Activated T-cell treated with anti-CD3 and anti-CD28 coated beads for 1 hour (primary cell): ENCODE data around the gene EGFL6.
"Not testable (repeated sequence)": the region's sequence is repeated elsewhere in the genome, so short reads cannot be mapped to it uniquely, and the experiment has no call there.

Source experiments
- DNase-seq: peaks from one replicate; pipeline ENCODE4 v3.0.0-alpha.2; 2020; ENCODE audit warnings: low read depth

The EGFL6 gene

GRCh38 chrX:13597874-13598273 is 28.5 kb downstream of the EGFL6 start:
- DNase-seq, result no peak

GRCh38 chrX:13598877-13599276 is 29.5 kb downstream of the EGFL6 start:
- DNase-seq, result no peak

GRCh38 chrX:13599491-13599890 is 30.1 kb downstream of the EGFL6 start:
- no peak for DNase-seq

GRCh38 chrX:13605611-13606010 is 36.2 kb downstream of the EGFL6 start:
- DNase-seq, result no peak

- no peak for DNase-seq
Observed at GRCh38 chrX:13607331-13607995, 38.1 kb downstream of the EGFL6 start.

- DNase-seq, result no peak
Observed at GRCh38 chrX:13607996-13608365, 38.6 kb downstream of the EGFL6 start.

DNA sequence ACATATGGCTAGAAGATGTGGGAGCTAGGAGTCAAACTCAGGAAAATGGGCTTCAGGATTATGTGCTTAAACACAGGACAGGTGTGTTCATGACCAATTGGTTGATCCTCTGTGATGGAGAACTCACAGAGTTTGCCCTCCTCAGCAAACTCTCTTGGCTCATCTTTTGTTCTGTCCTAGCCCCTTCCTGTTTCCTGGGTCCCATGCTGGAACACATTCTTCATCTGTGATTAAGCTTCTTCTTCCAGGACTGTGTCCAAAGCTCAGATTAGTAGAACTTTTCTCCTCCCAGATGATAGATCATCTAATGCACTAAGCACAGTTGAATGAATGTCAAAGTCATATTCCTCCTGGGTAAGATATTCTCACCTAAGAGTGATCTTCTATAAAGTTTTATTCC is 44.8 kb downstream of the EGFL6 start:
- DNase-seq, result no peak

DNA sequence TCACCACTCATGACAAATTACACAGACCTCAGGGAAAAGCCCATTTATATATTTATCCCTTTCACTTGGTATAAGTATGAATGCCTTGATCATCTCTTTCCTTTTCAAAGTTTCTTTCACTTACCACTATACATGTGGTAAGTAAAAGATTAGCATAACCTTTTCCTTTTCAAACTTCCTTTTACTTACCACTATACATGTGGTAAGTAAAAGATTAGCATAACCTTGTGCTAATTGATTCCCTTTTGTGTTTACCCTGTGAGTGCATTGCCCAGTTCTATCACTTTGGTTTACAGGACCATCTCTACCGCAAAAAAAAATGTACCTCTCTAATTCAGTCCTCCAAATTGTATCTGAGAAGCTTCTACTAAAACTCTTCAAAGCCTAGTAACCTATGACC is 50.8 kb downstream of the EGFL6 start:
- no peak for DNase-seq

DNA sequence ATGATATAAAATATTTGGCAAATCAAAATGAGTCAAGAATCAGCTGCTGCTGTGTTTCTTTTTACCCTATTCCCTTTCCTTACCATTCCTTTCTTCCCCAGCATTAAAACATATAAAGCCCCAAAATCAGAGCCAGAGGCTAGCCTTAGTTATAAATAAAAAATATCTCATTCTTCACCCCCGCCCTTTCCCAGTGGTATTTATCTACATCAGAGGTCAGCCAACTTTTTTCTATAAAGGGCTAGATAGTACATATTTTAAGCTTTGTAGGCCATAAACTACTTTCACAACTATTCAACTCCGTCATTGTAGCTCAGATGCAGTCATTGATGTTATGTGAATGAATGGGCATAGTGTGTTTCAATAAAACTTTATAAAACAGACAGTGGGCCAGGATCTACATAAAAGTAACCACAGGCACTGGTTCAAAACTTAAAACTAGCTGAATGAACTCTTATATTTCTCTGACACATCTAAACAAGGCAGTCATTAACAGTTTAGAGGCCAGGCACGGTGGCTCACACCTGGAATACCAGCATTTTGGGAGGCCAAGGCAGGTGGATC is 53.1 kb downstream of the EGFL6 start:
- no peak for DNase-seq

GRCh38 chrX:13627306-13627705 is 57.9 kb downstream of the EGFL6 start:
- no peak for DNase-seq

DNA sequence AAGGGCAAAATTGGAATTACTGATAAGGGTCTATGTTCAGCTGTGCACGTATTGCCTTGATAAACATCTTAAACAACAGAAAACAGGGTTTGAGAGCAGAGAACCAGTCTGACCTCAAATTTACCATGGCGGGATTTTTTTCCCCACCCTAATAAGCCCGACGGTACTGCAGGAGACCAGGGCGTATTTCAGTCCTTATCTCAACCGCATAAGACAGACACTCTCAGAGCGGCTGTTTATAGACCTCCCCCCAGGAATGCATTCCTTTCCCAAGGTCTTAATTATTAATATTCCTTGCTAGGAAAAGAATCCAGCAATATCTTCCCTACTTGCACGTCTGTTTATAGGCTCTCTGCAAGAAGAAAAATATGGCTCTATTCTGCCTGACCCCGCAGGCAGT is 67.8 kb downstream of the EGFL6 start:
- not testable (repeated sequence) for DNase-seq

DNA sequence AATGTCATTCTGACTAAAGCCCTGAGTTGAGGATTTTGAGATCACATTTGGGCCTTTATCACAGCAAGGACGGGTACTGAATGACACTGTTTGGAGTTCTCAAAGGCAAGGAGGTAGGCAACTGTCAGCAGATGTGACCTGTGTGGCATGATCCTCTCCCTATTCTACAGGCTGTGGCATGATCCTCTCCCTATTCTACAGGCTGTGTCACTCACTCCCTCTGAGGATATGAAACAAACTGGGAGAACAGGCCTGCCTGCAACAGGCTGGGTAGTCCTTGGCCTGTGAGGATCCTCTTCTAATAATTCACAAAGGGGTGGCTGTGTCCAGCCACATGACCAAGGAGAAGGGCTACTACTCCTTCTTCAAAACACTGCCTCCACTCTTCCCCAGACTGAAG is 68.6 kb downstream of the EGFL6 start:
- DNase-seq, result no peak

DNA sequence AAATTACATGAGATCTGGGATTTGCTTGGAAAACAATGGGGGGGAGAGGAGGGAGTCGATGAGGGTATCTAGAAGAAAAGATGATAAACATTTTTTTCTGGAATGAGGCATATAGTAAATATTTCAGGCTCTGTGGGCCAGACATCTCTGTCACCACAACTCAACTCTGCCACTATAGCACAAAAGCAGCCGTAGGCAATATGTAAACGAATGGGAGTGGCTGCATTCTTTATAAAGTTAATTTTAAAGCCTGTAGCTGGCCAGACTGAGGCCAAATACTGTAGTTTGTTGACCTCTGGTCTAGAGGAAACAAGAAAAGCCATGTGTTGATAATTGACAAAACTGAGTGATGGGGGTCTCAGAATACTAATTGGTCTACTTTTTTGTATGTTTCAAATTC is 69.4 kb downstream of the EGFL6 start:
- DNase-seq, result no peak

DNA sequence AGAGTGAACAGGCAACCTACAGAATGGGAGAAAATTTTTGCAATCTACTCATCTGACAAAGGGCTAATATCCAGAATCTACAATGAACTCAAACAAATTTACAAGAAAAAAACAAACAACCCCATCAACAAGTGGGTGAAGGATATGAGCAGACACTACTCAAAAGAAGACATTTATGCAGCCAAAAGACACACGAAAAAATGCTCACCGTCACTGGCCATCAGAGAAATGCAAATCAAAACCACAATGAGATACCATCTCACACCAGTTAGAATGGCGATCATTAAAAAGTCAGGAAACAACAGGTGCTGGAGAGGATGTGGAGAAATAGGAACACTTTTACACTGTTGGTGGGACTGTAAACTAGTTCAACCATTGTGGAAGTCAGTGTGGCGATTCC is 72.3 kb downstream of the EGFL6 start:
- not testable (repeated sequence) for DNase-seq

GRCh38 chrX:13645464-13646153 is 76.2 kb downstream of the EGFL6 start:
- DNase-seq, result no peak

DNA sequence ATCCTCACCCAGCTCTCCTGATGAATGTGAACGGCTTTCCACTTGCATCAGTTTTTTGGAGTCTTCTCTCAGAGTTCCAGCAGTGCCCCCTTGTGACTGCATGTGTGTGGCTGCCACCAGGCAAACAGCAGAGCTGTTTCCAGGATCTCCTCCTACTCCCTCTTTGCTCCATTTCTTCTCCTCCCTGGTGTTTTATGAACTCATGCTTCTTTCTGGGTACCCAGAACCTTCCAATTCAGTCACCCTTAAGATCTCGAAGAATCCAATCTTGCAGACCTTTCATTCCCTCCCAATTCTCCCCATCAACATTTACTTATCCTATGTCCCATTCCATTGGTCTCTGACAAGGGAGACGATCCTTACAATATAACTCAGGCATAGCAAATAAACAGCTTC is 76.8 kb downstream of the EGFL6 start:
- peak; percentile 7 for DNase-seq

DNA sequence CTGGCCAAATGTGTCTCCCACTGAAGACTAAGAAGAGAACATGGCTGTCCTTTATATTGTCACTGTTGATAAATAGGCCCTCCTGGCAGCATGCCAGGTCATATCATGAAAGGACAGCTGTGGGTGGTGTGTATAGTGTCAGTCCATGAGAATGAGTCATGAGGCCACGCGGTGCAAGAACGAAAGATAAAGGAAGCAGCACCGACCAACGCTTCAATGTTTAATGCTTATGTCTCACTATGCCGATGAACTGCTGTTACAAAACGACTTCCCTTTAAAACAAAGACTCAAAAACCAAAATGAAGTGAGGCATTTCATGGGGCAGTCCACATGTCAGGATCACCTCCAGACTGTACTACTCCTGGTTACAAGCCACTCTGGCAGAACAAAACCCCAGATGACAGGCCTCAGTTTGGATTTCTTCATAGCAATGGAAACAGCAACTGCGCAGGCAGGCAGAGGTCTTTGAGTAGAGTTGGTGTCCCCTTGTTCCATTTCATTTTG is 78.4 kb downstream of the EGFL6 start:
- DNase-seq, result peak; percentile 40

DNA sequence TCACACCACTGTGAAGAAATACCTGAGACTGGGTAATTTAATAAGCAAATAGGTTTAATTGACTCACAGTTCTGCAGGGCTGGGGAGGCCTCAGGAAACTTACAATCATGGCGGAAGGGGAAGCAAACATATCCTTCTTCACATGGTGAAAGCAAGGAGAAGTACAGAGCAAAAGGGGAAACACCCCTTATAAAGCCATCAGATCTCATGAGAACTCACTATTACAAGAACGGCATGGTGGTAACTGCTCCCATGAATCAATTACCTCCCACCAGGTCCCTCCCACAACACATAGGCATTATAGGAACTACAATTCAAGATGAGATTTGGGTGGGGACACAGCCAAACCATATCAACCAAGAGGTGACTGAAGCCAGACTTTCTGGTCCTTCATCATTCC is 78.9 kb downstream of the EGFL6 start:
- DNase-seq, result not testable (repeated sequence)

DNA sequence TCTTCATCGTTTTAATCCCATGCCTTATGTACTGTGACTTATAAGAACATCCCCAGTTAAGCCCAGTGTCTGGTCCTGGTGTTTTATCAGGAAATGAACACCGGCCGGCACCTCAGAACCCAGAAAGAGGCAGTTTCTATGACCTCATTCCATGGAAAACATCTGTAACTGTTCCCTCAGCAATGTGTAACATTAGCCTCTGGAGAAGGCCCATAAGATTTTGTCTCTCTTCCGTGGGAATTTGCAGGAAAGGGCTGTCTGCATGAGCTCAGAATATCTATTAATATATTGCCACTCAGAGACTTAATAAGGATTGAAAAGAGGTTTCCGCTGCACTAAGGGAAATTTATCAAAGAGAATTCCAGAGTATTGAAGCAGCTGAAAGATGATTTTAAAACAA is 80.4 kb downstream of the EGFL6 start:
- DNase-seq, result no peak

DNA sequence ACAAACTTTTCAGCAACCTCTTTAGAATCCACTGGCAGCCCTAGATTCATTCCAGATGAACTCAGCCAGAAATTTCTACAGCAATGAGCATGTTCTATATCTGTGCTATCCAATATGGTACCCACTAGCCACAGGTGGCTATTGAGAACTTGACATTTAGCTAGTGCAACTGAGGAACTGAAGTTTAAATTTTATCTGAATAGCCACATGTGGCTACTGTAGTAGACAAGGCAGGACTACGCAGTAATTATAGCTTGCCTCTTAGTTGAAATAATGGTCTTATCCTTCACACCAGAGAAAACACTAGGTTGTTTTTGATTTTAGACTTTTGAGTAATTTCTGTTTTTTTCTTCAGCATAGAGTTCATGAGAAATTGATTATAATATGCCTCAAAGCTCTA is 80.9 kb downstream of the EGFL6 start:
- no peak for DNase-seq

DNA sequence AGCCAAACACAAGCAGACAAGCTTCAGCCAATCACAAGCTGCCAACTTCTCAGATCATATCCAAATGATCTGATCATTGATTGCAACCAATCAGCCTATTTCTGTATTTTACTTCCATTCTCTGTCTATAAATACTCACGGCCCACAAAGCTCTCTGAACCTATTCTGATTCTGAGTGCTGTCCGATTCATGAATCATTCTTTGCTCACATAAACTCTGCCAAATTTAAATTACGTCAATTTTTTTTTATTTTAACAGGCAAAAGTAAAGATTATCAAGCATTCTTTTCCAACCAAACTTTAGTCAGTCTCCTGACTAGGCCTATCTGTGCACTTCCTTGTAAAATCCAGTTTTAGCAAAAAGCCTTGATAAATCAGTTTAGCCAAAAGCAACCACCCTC is 81.7 kb downstream of the EGFL6 start:
- DNase-seq, result no peak

GRCh38 chrX:13652287-13652793 is 82.9 kb downstream of the EGFL6 start:
- no peak for DNase-seq
